Muscle layer of duodenum (tissue), 2 donors: ENCODE results near the gene MUC2.

Experiments
- H3K27ac ChIP-seq: one replicate; pipeline ENCODE4 v1.7.0; 2013; ENCODE audit warnings: mild to moderate bottlenecking, low read length
- H3K27me3 ChIP-seq: one replicate; pipeline ENCODE4 v1.7.0; 2013; ENCODE audit warnings: low read depth, mild to moderate bottlenecking, control low read depth, low read length
- H3K36me3 ChIP-seq, 2 donors: one replicate each; pipeline ENCODE4 v1.7.0; 2013; ENCODE audit warnings: low read length in 2 of 2, control low read depth in 1 of 2, mild to moderate bottlenecking in 1 of 2; ENCODE audit not compliant: insufficient read depth in 2 of 2, control insufficient read depth in 1 of 2
- H3K4me1 ChIP-seq, 2 donors: one replicate each; pipeline ENCODE4 v1.7.0; 2013; ENCODE audit warnings: low read length in 2 of 2, mild to moderate bottlenecking in 2 of 2, control low read depth in 1 of 2, moderate library complexity in 1 of 2; ENCODE audit not compliant: insufficient read depth in 2 of 2, control insufficient read depth in 1 of 2
- H3K4me3 ChIP-seq, 2 donors: one replicate each; pipeline ENCODE4 v1.7.0; 2013; ENCODE audit warnings: low read length in 2 of 2, low read depth in 1 of 2, mild to moderate bottlenecking in 1 of 2
- H3K9me3 ChIP-seq, 2 donors: one replicate each; pipeline ENCODE4 v1.7.0; 2013; ENCODE audit warnings: low read length in 2 of 2, control low read depth in 1 of 2, mild to moderate bottlenecking in 1 of 2; ENCODE audit not compliant: control insufficient read depth in 1 of 2
- donor health status: healthy.

MUC2 gene

GRCh38 chr11:1030556-1030955 lies 44.1 kb upstream of the MUC2 start:
- no peaks in the 10 kb centered on the region for H3K4me1 ChIP-seq
- no peak overlapping the region for H3K27ac ChIP-seq
- no peaks in the 10 kb centered on the region for H3K36me3 ChIP-seq
- no peaks in the 10 kb centered on the region for H3K9me3 ChIP-seq
- H3K27me3 ChIP-seq = no peaks in the 10 kb centered on the region
- H3K4me3 ChIP-seq = no peak overlapping the region

GRCh38 chr11:1031121-1031899 lies 43.4 kb upstream of the MUC2 start:
- Histone ChIP-seq H3K27ac (no peak overlapping the region), H3K27me3 (no peaks in the 10 kb centered on the region), H3K9me3 (no peaks in the 10 kb centered on the region), H3K36me3 (no peaks in the 10 kb centered on the region), H3K4me3 (no peak overlapping the region), H3K4me1 (no peaks in the 10 kb centered on the region)

GRCh38 chr11:1032310-1032891 lies 42.3 kb upstream of the MUC2 start:
- no peaks in the 10 kb centered on the region for H3K4me1 ChIP-seq
- no peak overlapping the region for H3K27ac ChIP-seq
- no peaks in the 10 kb centered on the region for H3K36me3 ChIP-seq
- no peak overlapping the region for H3K4me3 ChIP-seq
- no peaks in the 10 kb centered on the region for H3K9me3 ChIP-seq
- no peaks in the 10 kb centered on the region for H3K27me3 ChIP-seq

- Histone ChIP-seq H3K27ac (no peak overlapping the region), H3K36me3 (no peaks in the 10 kb centered on the region), H3K27me3 (no peaks in the 10 kb centered on the region), H3K9me3 (no peaks in the 10 kb centered on the region), H3K4me3 (no peak overlapping the region), H3K4me1 (no peaks in the 10 kb centered on the region)
These were observed 41.5 kb upstream of the MUC2 start for GRCh38 chr11:1033016-1033798.

- Histone ChIP-seq H3K9me3 (no peaks in the 10 kb centered on the region), H3K36me3 (no peaks in the 10 kb centered on the region), H3K27me3 (no peaks in the 10 kb centered on the region), H3K4me3 (no peak overlapping the region), H3K4me1 (no peaks in the 10 kb centered on the region), H3K27ac (no peak overlapping the region)
These were observed 40.7 kb upstream of the MUC2 start for GRCh38 chr11:1034001-1034400.

- no peaks in the 10 kb centered on the region for H3K36me3 ChIP-seq
- no peaks in the 10 kb centered on the region for H3K4me1 ChIP-seq
- H3K9me3 ChIP-seq = no peaks in the 10 kb centered on the region
- H3K27ac ChIP-seq = no peak overlapping the region
- no peak overlapping the region for H3K4me3 ChIP-seq
- H3K27me3 ChIP-seq = no peaks in the 10 kb centered on the region
These were observed 40.0 kb upstream of the MUC2 start for GRCh38 chr11:1034456-1035295.

- no peak overlapping the region for H3K4me3 ChIP-seq
- no peaks in the 10 kb centered on the region for H3K4me1 ChIP-seq
- no peaks in the 10 kb centered on the region for H3K36me3 ChIP-seq
- no peaks in the 10 kb centered on the region for H3K9me3 ChIP-seq
- no peaks in the 10 kb centered on the region for H3K27me3 ChIP-seq
- no peak overlapping the region for H3K27ac ChIP-seq
These were observed 38.9 kb upstream of the MUC2 start for GRCh38 chr11:1035577-1036283.

GRCh38 chr11:1036303-1036923 lies 38.3 kb upstream of the MUC2 start, which contains the start of gene MUC6:
MUC6 (minus strand) TSS chr11:1036718; CDS start chr11:1036655, 63 bp downstream.
- no peaks in the 10 kb centered on the region for H3K27me3 ChIP-seq
- H3K27ac ChIP-seq = no peak within 1 kb of the TSS
- H3K36me3 ChIP-seq = no peaks in the 10 kb centered on the region
- H3K4me1 ChIP-seq = no peaks in the 10 kb centered on the region
- no peaks in the 10 kb centered on the region for H3K9me3 ChIP-seq
- H3K4me3 ChIP-seq = no peak within 1 kb of the TSS

GRCh38 chr11:1036931-1037330 lies 37.7 kb upstream of the MUC2 start:
- Histone ChIP-seq H3K36me3 (no peaks in the 10 kb centered on the region), H3K27me3 (no peaks in the 10 kb centered on the region), H3K9me3 (no peaks in the 10 kb centered on the region), H3K4me1 (no peaks in the 10 kb centered on the region), H3K4me3 (no peak overlapping the region), H3K27ac (no peak overlapping the region)

- Histone ChIP-seq H3K27ac (no peak overlapping the region), H3K9me3 (no peaks in the 10 kb centered on the region), H3K36me3 (no peaks in the 10 kb centered on the region), H3K27me3 (no peaks in the 10 kb centered on the region), H3K4me3 (no peak overlapping the region), H3K4me1 (no peaks in the 10 kb centered on the region)
These were observed 37.1 kb upstream of the MUC2 start for GRCh38 chr11:1037506-1038055.
